Measurements from ENCODE around the gene KLF13.

Gene KLF13

GRCh38 chr15:31365032-31365654, 38.5 kb downstream of the KLF13 start:
- no peak for DNase-seq (ENCODE audit: low read depth)

- DNase-seq (ENCODE audit: low read depth), result peak; percentile 80
Observed at GRCh38 chr15:31365655-31366127, 39.1 kb downstream of the KLF13 start.

GRCh38 chr15:31366169-31366734, 39.6 kb downstream of the KLF13 start:
- no peak for DNase-seq (ENCODE audit: low read depth)

- no peak for DNase-seq (ENCODE audit: low read depth)
Observed at GRCh38 chr15:31367021-31367729, 40.5 kb downstream of the KLF13 start.

- no peak for DNase-seq (ENCODE audit: low read depth)
Observed at GRCh38 chr15:31367730-31368344, 41.2 kb downstream of the KLF13 start.

GRCh38 chr15:31369727-31370126, 43.1 kb downstream of the KLF13 start:
- no peak for DNase-seq (ENCODE audit: low read depth)

- DNase-seq (ENCODE audit: low read depth), result no peak
Observed at GRCh38 chr15:31371520-31372240, 45.0 kb downstream of the KLF13 start.

- DNase-seq (ENCODE audit: low read depth), result no peak
Observed at GRCh38 chr15:31372635-31373091, 46.0 kb downstream of the KLF13 start.

GRCh38 chr15:31373096-31373865, 46.6 kb downstream of the KLF13 start:
- no peak for DNase-seq (ENCODE audit: low read depth)

GRCh38 chr15:31373970-31374369, 47.3 kb downstream of the KLF13 start:
- no peak for DNase-seq (ENCODE audit: low read depth)

GRCh38 chr15:31374489-31374888, 47.9 kb downstream of the KLF13 start:
- no peak for DNase-seq (ENCODE audit: low read depth)

GRCh38 chr15:31374986-31375385, 48.4 kb downstream of the KLF13 start:
- DNase-seq (ENCODE audit: low read depth), result no peak

- no peak for DNase-seq (ENCODE audit: low read depth)
Observed at GRCh38 chr15:31375772-31376171, 49.1 kb downstream of the KLF13 start.

- DNase-seq (ENCODE audit: low read depth), result no peak
Observed at GRCh38 chr15:31376511-31376910, 49.9 kb downstream of the KLF13 start.

GRCh38 chr15:31377030-31377429, 50.4 kb downstream of the KLF13 start:
- no peak for DNase-seq (ENCODE audit: low read depth)

- no peak for DNase-seq (ENCODE audit: low read depth)
Observed at GRCh38 chr15:31378363-31378903, 51.8 kb downstream of the KLF13 start.

- no peak for DNase-seq (ENCODE audit: low read depth)
Observed at GRCh38 chr15:31379042-31379441, 52.4 kb downstream of the KLF13 start.

- no peak for DNase-seq (ENCODE audit: low read depth)
Observed at GRCh38 chr15:31379577-31379976, 52.9 kb downstream of the KLF13 start.

GRCh38 chr15:31381801-31382712, 55.4 kb downstream of the KLF13 start:
- DNase-seq (ENCODE audit: low read depth), result no peak

GRCh38 chr15:31382713-31383045, 56.0 kb downstream of the KLF13 start:
- DNase-seq (ENCODE audit: low read depth), result no peak

Measured in CMK (cell line).